OCI-LY7 (cell line): ENCODE measurements around the gene CFB. TPM values are rescaled to one million over a fixed set of nuclear protein-coding genes. Genes with fewer than 3 reads are reported as not detected.

Experiments
- Bru-seq: library from RNA; stranded (reverse); fragments of 400-500 nt; gene quantifications from one replicate; lab custom pipeline; 2021; lab: Mats Ljungman, UMichigan
- BruChase-seq, 2 experiments: library from RNA; stranded (reverse); fragments of 400-500 nt; gene quantifications; one replicate each; lab custom pipeline; 2021; lab: Mats Ljungman, UMichigan
- BruUV-seq: library from RNA; stranded (reverse); fragments of 400-500 nt; replicated peaks from 2 replicates; lab custom pipeline; 2021; lab: Mats Ljungman, UMichigan
- CTCF ChIA-PET: fragments of 300-600 bp; sonication (Branson Sonifier 250); formaldehyde crosslinking; loops from one replicate; lab custom pipeline; 2022; ENCODE audit warnings: antibody characterized with exemption; ENCODE audit not compliant: unreplicated experiment; lab: Charles Lee
- POLR2A ChIA-PET: fragments of 300-600 bp; sonication (Branson Sonifier 250); formaldehyde crosslinking; loops from one replicate; lab custom pipeline; 2022; ENCODE audit warnings: antibody characterized with exemption; lab: Charles Lee
- DNase-seq: peaks from one replicate; pipeline ENCODE4 v3.0.0-alpha.2; 2015; ENCODE audit warnings: low spot score
- H2AFZ ChIP-seq: fragments of 200-600 bp; sonication (generic), shearing (Covaris generic); 2 replicates; pipeline ENCODE4 v1.6.1; 2014; ENCODE audit warnings: mild to moderate bottlenecking, antibody characterized with exemption, low read length, moderate library complexity
- H3K27ac ChIP-seq: fragments of 200-600 bp; sonication (generic); 2 replicates; pipeline ENCODE4 v1.5.1; 2014; ENCODE audit warnings: mixed run types, low read depth, mild to moderate bottlenecking, moderate library complexity, low read length, inconsistent platforms; ENCODE audit not compliant: poor library complexity, severe bottlenecking
- H3K36me3 ChIP-seq: fragments of 200-600 bp; sonication (generic); 2 replicates; pipeline ENCODE4 v1.6.1; 2014; ENCODE audit warnings: mild to moderate bottlenecking, antibody characterized with exemption, low read length, moderate library complexity, mixed read lengths; ENCODE audit not compliant: insufficient read depth
- H3K4me1 ChIP-seq: fragments of 200-600 bp; sonication (generic); 2 replicates; pipeline ENCODE4 v1.5.1; 2014; ENCODE audit warnings: mild to moderate bottlenecking, low read length; ENCODE audit not compliant: insufficient read depth, poor library complexity, severe bottlenecking
- H3K4me2 ChIP-seq: fragments of 200-600 bp; sonication (generic); 2 replicates; pipeline ENCODE4 v1.6.1; 2014; ENCODE audit warnings: mild to moderate bottlenecking, low read length
- H3K4me3 ChIP-seq: fragments of 200-600 bp; sonication (generic); 2 replicates; pipeline ENCODE4 v1.5.1; 2014; ENCODE audit warnings: mild to moderate bottlenecking, low read depth, low read length; ENCODE audit not compliant: poor library complexity, severe bottlenecking
- H3K79me2 ChIP-seq: fragments of 200-600 bp; sonication (generic); 2 replicates; pipeline ENCODE4 v1.6.1; 2016; ENCODE audit warnings: low read depth, mild to moderate bottlenecking, low read length, moderate library complexity, mixed read lengths; ENCODE audit not compliant: insufficient read depth
- H3K9me2 ChIP-seq: fragments of 200-600 bp; sonication (generic); 2 replicates; pipeline ENCODE4 v1.6.1; 2016; ENCODE audit warnings: mild to moderate bottlenecking, low read length, mixed read lengths; ENCODE audit not compliant: insufficient read depth
- H3K9me3 ChIP-seq: fragments of 200-600 bp; sonication (generic); 2 replicates; pipeline ENCODE4 v1.6.1; 2014; ENCODE audit warnings: mild to moderate bottlenecking, mixed run types, low read length, mixed read lengths
- H4K20me1 ChIP-seq: fragments of 200-600 bp; sonication (generic); 2 replicates; pipeline ENCODE4 v1.6.1; 2014; ENCODE audit warnings: mild to moderate bottlenecking, antibody characterized with exemption, low read length, moderate library complexity, mixed read lengths; ENCODE audit not compliant: insufficient read depth
- EZH2phosphoT487 ChIP-seq: fragments of 200-600 bp; sonication (generic); IDR thresholded peaks from 2 replicates; pipeline ENCODE4 v1.6.1; 2018; ENCODE audit warnings: low read depth, borderline replicate concordance, mild to moderate bottlenecking, mixed run types, antibody characterized with exemption, low read length, moderate library complexity, mixed read lengths
- intact Hi-C: fragments of 100-400 bp; cut with micrococcal nuclease; formaldehyde crosslinking; loops from one replicate; pipeline ENCODE4 v1.10.0; 2022; ENCODE audit not compliant: unreplicated experiment
- long read RNA-seq: library from polyadenylated mRNA; stranded (forward); transcript quantifications from one replicate; pipeline ENCODE4 v2.0.0, GENCODE V29; 2022
- total RNA-seq, 2 experiments: library from RNA; depleted of rRNA in 1 of 2; stranded (reverse); fragments of >200 nt in 1 of 2; shearing (Covaris generic) in 1 of 2; gene quantifications; 2 replicates each; pipeline ENCODE4 v1.2.3, GENCODE V29; 2014 to 2022
- TF ChIP-seq, protein P1 (sequence below): fragments of 200-600 bp; sonication (generic); conservative IDR thresholded peaks from 2 replicates; pipeline ENCODE4 v1.5.1; 2014; ENCODE audit warnings: mild to moderate bottlenecking, antibody characterized with exemption, low read length, moderate library complexity, mixed read lengths

Gene CFB
- total RNA-seq (2014; rRNA removed; shearing (Covaris generic)) (1.1 TPM in 1 of 2 replicates, not detected in the other), total RNA-seq (2022) (1.2 and 2.4 TPM in 2 replicates), Bru-seq, nascent RNA (percentile 22 among the genes with signal in this experiment), BruChase-seq, experiment 1, labeled RNA remaining after a 6-hour chase (not detected), BruChase-seq, experiment 2, labeled RNA remaining after a 2-hour chase (not detected)
- long read RNA-seq, partial matches to known transcripts = 0 of 1 reads
- long read RNA-seq, other reads (novel, unspliced or antisense) = 1 of 1 reads

DNA sequence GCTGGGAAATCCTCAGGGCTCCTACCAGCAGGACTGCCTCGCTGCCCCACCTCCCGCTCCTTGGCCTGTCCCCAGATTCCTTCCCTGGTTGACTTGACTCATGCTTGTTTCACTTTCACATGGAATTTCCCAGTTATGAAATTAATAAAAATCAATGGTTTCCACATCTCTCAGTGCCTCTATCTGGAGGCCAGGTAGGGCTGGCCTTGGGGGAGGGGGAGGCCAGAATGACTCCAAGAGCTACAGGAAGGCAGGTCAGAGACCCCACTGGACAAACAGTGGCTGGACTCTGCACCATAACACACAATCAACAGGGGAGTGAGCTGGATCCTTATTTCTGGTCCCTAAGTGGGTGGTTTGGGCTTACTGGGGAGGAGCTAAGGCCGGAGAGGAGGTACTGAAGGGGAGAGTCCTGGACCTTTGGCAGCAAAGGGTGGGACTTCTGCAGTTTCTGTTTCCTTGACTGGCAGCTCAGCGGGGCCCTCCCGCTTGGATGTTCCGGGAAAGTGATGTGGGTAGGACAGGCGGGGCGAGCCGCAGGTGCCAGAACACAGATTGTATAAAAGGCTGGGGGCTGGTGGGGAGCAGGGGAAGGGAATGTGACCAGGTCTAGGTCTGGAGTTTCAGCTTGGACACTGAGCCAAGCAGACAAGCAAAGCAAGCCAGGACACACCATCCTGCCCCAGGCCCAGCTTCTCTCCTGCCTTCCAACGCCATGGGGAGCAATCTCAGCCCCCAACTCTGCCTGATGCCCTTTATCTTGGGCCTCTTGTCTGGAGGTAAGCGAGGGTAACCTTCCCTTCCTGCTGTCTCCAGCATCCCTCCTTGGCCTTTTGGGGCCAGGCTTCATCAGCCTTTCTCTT, at the start of gene CFB:
TSS of gene CFB (plus strand) at position 589 of the 863 bp plus-strand sequence. CDS start at position 716, 127 bp downstream.
- Histone ChIP-seq H3K4me2 (no peak within 1 kb of the TSS), H3K4me3 (no peak within 1 kb of the TSS), H3K9me2 (no peaks in the 10 kb centered on the region), H4K20me1 (no peaks in the 10 kb centered on the region), H3K9me3 (no peaks in the 10 kb centered on the region), H3K79me2 (no peaks in the 10 kb centered on the region), H3K27ac (no peak within 1 kb of the TSS), H3K4me1 (no peaks in the 10 kb centered on the region), H2AFZ (no peak within 1 kb of the TSS), H3K36me3 (0 out of 2 replicates have a peak, but pooled peaks cover under 1% of the 10 kb centered on the region)
- CTCF ChIA-PET = no interaction called here
- TF ChIP-seq EZH2phosphoT487 = no peak
- TF ChIP-seq, protein P1, sequence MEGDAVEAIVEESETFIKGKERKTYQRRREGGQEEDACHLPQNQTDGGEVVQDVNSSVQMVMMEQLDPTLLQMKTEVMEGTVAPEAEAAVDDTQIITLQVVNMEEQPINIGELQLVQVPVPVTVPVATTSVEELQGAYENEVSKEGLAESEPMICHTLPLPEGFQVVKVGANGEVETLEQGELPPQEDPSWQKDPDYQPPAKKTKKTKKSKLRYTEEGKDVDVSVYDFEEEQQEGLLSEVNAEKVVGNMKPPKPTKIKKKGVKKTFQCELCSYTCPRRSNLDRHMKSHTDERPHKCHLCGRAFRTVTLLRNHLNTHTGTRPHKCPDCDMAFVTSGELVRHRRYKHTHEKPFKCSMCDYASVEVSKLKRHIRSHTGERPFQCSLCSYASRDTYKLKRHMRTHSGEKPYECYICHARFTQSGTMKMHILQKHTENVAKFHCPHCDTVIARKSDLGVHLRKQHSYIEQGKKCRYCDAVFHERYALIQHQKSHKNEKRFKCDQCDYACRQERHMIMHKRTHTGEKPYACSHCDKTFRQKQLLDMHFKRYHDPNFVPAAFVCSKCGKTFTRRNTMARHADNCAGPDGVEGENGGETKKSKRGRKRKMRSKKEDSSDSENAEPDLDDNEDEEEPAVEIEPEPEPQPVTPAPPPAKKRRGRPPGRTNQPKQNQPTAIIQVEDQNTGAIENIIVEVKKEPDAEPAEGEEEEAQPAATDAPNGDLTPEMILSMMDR = no peak
- DNase-seq = no peak
- intact Hi-C loops = no loop called here
- no TSS peak for BruUV-seq
- POLR2A ChIA-PET = no interaction called here

DNA sequence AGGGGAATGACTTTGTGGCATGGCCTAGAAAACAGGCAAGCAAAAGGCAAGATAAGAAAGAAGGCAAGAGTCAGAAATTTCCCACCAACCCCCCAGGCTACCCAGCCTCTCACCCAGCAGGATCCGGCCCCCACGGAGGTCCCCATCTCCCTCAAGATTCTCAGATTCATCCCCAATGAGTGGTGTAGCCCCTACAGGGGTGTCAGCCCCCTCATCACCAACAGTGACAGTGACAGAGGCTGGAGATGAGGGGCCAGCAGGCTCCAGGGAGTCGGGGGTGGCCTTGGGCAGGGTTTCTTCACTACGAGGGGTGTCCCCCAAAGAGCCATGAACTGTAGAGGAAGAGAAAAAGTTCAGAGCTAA, 49.4 kb upstream of the CFB start:
- peak overlapping the region; percentile 79 for H3K4me3 ChIP-seq
- H3K36me3 ChIP-seq = peaks cover 44% of the 10 kb centered on the region
- H3K27ac ChIP-seq = peak overlapping the region; percentile 36
- POLR2A ChIA-PET = interaction anchor here (0.8 kb wide), 1 partner anchor 21 kb away, joined by 3 read pairs; no protein-coding TSS in a partner anchor
- peaks cover 33% of the 10 kb centered on the region for H3K4me1 ChIP-seq
- peak overlapping the region; percentile 86 for H3K4me2 ChIP-seq
- no peaks in the 10 kb centered on the region for H3K9me2 ChIP-seq
- no peaks in the 10 kb centered on the region for H3K9me3 ChIP-seq
- no peak overlapping the region for H2AFZ ChIP-seq
- no TSS peak for BruUV-seq
- CTCF ChIA-PET = no interaction called here
- TF ChIP-seq, protein P1 = no peak
- TF ChIP-seq EZH2phosphoT487 = no peak
- no peak for DNase-seq
- intact Hi-C loops = loop anchor here (2.0 to 10.0 kb wide), 2 partner anchors 64 to 212 kb away; partner anchors contain the start of gene LY6G5C
- H3K79me2 ChIP-seq = peaks cover 12% of the 10 kb centered on the region; the same call in 1 of the 2 replicates
- no peaks in the 10 kb centered on the region for H4K20me1 ChIP-seq
